Right renal pelvis (tissue), 4 donors: Measurements from ENCODE around the gene C1orf226. TPM values are rescaled to one million over a fixed set of nuclear protein-coding genes. Genes with fewer than 3 reads are reported as not detected.
"Not testable (repeated sequence)": the region's sequence is repeated elsewhere in the genome, so short reads cannot be mapped to it uniquely, and the experiment has no call there.

Source experiments
- DNase-seq, 4 donors: peaks; one replicate each; pipeline ENCODE4 v3.0.0-alpha.2; 2013; ENCODE audit warnings: low read depth in 4 of 4, low spot score in 3 of 4, missing footprints in 1 of 4
- polyA plus RNA-seq, 4 donors: library from polyadenylated mRNA; unstranded; fragments of 120-200 nt; gene quantifications; one replicate each; pipeline ENCODE4 v1.2.1, GENCODE V29; 2013; ENCODE audit not compliant: insufficient read length in 4 of 4

The C1orf226 gene, protein sequence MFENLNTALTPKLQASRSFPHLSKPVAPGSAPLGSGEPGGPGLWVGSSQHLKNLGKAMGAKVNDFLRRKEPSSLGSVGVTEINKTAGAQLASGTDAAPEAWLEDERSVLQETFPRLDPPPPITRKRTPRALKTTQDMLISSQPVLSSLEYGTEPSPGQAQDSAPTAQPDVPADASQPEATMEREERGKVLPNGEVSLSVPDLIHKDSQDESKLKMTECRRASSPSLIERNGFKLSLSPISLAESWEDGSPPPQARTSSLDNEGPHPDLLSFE
- 10 to 100 TPM; 15.7 to 21.3 (median 17.8) TPM for polyA plus RNA-seq

DNA sequence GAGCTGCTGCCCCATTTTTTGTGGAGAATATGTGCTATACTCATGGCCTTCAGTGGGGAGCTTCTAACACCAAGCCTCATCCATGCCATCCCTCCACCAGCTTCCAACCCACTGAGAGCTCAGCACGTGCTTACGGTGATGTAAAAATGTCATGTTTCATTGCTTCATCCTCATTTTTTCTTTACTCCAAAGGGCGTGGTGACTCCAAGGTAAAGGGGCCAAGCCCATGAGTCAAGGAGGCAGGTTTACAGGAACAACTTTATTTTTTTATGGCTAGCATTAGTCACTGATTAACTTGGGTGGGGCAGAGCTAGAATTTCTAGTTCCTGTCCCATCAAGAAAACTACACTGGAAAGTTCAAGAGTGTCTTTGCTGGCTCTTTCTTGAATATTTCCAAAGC, at the start of gene C1orf226:
Gene C1orf226, plus strand, starts transcription at position 346 of the 400 bp plus-strand sequence. CDS start 174 bp downstream, outside the sequence.
- DNase-seq, result no peak

DNA sequence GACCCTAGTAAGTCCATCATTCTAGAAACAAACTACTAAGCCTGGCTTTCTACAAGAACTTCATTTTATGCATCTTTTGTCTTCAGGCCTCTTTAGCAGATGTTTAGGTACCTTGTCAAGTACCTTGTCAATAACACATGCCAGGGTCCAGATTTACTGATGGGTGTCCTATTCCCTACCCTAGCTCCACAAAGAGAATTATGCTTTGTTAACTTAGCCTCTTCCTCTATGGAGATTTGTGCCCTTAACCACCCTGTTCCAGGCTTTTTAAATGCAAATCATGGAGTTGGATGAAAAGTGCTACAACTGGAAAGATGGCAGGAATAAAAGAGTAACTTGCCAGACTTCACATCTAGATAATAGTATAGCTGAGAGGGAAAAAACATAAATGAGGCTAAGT, 47.5 kb upstream of the C1orf226 start:
- no peak for DNase-seq

DNA sequence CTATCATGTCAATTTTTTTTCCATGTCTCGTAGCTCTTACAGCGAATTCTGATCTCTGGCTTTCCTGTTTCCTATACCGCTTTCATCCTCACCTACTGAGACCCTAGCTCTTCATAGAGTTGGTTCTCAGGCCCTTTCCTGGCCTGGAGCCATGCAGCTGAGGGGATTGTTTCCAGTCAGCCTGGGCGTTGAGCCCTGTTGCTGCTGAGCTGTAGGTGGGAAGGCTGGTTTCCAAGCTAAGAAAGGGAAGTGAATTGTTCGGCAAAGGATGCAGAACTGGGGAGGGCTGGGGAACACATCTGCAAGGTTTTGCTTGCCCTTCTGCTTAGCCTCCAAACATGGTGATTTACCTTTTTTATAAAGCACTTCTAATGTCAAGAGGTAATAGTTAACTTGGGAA, 46.4 kb upstream of the C1orf226 start:
- DNase-seq, result no peak

DNA sequence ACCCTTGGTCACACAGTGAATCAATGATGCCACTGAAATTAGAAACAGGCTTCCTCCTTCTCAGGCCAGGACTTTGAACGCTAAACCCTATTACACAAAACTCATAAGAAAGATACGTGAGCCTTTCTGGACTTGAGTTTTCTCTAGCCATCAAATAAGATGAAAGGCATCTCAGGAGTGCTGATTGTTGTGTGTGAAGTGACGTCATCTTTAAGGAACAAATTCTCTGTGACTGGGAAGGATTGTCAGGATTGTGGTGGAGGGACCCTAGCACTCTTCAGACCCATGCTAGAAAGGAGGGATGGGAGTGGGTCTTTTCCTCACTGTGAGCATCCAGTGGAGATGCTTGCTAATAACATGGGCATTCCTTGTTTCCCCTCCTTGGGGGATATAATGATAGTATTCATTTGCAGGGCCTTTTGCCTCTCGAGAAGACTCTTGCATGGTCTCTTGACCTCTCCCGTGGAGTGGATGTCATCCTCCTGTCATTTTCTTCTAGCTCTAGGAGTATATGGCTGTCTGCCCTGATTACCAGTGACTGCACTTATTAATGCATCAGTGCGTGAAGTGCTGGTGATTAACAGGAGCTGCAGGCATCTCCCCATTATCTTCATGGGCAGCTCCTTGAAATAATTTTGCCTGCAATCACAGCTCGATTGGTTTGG, 44.8 kb upstream of the C1orf226 start:
- DNase-seq, result no peak

DNA sequence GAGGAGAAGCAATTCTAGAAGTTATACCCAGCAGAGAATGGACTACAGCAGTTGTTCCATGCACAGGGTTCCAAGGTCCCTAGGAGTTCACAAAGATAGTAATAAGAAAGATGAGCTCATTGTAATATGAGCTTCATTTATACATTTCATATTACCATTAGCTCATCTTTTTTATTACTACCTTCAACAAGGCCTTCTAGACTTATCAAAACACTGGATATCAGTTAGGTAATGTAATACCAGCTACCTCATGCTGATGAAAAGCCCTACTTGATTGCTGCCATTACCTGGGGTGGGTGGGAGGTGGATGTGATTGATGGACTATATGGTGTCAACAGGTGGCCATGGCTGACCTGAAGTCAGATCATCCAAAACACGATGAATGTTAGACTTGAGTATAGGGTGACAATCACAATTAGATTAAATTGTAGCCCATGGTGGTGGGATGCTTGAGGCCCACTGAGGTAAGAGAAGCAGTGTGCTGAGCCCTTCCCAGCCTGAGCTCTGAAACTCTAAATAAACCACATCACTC, 39.0 kb upstream of the C1orf226 start:
- DNase-seq, result no peak

DNA sequence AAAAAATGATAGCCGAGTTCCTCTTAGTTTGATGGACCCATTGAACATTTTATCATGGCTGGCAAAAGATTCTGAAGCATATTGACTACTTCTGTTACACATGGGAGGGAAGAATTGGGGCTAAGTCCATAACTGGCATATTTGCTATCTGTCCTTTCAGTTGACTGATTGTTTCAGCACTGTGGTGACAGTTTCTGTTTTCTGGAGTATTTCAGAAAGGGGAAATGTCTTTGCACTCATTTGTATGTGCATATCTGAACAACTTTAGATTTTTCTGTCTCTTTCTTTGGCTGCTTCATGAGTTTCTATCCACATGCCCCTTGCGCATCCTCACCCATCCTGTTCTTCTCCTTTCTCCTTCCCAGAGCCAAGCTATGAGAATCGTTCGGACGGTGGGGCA, 38.1 kb upstream of the C1orf226 start:
- no peak for DNase-seq

DNA sequence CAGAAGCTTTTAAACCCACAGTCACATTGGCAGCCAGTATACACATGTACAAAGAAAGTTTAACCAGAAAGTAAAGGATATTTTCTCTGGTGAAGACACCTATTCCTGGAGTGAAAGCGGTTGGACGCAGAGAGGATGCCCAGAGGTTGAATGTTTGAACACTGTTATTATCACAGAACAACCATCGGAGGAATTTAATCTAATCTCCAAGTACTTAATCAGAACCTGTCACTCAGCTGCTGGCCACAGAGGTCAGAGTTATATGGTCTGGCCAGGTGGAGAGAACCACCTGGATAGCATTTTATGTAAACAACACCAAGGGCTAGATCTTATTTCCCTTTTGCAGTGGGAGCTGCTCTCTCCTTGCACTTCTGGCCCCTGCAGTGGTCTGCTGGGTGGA, 34.2 kb upstream of the C1orf226 start:
- no peak for DNase-seq

DNA sequence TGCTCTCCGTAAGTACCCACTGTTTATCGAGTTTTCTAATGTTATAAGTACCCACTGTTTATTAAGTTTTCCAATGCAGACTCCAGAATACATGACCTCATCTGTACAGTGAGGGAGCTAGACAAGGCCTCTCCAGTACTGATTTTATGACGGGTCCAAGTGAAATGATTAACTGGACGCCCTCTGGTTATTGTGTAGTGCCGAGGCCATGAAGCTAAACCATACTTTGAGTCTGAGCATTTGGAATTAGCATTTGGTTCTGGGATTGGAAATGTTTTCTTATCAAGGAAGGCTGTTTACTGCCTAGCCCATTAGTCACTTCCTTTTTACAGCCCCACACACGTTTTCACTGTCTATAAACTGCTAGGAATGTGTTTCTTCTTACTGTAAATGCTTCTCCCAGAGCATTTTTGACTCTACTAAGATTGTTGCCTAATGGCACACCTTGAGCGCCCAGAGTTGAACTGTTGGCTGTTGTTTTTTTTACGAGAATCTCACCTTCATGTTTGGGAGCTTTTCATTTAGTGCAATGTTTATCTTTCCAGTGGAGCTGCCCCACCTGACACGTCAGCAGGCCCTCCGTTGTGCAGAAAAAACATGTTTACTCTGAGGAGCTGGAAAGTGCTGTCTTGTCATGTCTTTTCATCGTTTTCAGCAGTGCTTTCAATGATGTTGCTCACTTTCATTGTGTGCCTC, 31.7 kb upstream of the C1orf226 start:
- peak; percentile 21 to 36 (median 35) for DNase-seq

DNA sequence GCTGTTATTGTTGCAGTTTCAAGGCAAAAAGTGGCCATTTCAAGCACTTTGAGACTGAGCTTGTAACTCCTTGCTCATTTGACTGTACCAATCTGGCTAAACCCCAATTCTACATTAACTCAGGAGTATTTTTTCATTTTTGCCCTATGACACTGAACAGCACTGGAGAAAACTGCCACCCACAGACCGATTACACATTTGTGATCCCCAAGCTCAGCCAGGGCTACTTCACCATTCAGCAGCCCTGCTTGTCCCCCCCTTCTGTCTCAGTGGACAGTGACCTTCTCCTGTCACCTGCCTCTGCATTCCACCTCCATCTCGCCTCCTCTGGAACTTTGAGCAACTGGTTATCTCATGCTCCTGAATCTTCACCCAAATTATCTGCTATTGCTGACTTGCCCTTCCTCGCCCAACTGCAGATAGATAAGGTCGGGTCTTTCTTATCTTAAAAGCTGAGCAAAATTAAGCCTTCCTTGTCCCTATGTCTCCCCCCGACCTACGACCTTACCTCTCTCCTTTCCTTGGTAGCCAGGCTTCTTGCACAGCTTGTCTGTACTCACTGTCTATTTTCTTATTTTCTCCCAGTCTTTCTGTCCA, 30.2 kb upstream of the C1orf226 start:
- DNase-seq, result no peak

DNA sequence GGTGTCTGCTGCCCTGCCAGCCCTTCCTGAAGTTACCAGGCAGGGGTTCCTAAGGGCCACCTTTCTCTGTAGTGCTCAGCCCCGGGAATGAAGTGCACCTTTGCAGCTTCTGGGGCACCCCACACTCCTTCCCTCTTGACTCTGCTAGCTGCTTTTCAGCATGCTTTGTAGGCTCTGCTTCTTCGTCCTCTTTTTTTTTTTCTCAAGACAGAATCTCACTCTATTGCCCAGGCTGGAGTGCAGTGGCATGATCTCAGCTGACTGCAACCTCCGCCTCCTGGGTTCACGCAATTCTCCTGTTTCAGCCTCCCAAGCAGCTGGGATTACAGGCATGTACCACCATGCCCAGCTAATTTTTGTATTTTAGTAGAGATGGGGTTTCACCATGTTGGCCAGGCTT, 29.7 kb upstream of the C1orf226 start:
- DNase-seq, result not testable (repeated sequence)

DNA sequence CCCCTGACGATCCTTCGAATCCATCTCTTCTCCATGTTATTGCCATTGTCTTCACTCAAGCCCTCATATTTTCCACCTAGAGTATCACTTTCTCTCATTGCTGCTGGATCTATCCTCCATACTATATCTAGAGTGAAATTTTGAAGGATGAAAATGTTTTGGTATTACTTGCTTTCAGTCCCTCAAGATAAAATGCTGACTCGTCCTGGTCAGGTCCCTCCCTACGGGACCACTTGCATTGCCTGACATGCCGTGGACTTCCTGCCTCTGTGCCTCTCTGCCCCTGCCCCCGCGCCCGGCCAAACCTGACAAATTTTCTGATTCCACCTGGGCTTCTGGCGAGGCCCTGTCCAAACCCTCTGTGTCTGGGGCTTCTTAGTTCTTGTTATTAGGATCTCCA, 28.4 kb upstream of the C1orf226 start:
- DNase-seq, result no peak

DNA sequence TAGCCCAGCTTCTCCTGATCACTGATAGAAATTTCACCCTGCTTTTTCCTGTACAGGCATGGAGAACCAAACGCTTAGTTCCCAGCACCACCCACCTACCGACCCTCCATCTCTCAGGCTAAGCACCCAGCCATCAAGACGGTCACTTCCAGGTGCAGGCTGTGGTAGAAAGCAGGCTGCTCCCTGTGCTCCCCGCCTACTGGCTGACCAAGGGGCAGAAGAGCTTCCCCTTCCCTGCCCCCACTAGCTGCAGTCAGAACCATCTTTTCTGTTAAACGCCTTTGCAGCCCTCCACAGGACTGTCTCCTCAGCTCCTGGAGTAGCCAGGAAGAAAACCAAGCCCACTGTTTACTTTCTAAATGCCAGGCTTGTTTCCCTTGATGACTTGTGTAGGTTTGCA, 27.8 kb upstream of the C1orf226 start:
- DNase-seq, result no peak

DNA sequence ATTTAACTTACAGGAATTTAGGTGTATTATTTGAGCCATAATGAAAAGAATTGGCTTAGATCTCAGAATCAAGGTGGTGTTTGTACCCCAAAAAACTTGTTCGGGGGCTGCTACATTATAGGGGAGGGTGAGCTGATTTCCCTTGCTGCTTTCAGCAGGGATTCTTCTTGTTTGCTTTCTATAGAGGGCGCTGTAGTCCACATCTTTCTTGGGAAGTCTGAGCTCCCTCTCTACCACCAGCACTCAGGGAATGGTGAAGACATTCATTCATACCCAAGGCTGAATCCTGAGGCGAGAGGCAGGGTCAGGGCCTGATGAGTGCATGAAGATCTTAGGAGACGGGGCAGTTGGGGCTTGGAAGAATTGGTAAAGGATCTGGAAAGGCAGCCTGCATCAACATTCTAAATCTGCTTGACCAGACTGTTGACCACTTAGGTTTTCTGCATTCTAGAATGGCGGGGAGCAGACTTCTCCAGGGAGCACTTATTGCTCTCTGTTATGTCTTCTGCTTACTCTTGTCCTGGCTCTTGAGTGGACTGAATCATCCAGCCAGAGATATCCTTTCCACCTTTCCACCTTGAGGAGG, 23.8 kb upstream of the C1orf226 start:
- DNase-seq, result no peak

DNA sequence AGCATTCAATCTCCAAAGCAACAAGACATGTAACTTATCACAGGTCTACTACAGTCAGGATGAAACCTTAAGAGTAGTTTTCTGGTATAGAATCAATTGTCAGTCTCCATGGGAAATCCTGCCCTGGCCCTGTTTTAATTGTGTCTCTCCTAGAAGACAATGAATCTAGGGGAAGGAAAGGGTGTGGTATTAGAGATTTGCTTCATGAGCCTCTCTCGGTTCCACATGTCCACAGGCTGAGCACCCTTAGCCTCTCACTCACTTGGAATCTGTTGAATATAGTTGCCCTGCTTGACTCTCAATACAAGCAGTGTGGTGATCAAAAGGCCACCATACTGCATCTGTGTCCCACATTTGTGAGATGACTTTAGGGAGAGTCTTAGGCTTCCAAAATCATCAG, 22.6 kb upstream of the C1orf226 start:
- no peak for DNase-seq

DNA sequence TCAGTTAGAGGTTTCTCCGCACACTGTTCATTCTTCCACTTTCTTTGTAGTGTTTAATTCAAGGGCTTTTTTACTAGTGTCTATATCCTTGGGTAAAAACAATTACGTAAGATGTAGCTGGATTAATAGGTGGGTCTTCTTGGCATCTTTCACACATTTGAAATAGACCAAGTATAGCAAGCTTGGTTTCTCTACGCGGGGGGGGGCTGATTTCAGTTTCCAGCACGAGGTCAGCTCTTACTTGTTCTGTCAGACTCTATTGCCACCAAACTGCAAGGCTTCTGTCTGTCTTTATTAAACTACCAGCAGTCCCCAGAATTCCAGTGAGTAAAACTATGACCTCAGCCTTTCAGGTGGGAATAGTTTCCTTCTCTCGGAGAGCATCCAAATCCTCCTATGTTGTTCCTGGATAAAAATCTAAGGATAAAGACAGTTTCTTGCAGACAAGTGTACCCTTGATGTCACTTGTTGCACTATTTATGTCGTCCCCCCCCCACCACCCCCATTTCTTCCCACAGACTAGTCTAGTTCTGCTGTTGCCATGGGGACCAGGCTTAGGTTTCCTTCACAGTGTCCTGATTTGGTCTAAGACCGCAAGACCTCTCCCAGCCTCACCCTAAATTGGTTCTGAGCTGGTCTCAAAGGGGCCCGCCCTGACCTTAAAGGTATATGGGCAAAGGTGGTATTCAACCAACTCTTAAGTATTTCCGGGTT, 21.8 kb upstream of the C1orf226 start:
- no peak for DNase-seq

DNA sequence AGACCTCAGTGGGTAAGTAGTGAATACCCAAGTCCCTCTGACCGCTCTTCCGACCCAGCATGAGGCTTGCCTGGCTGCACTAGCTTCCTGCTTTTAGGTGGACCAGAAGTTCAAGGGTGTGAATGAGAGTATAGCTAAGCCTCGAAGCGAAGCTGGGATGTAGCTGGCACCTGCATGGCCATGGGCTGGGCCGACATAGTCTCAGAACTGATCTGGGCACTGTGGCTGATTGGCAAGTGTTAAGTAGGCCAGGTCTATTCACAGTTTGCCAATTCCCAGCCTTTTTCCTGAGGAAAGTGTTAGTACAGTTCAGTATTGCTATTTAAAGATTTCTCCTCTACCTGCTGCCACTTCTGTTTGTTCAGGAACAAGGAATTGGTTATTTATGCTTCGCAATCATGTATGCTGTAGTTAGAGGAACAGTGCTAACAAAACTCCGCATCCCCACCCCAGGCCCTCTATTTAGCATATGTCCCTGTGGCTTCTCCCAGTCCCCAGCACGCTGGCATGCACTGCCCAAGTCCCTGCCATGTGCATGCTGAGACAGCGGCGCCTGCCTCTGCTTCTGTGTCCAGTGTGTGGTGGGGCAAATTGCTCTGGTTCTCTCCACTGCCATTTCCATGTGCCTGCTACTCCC, 21.2 kb upstream of the C1orf226 start:
- DNase-seq, result no peak

DNA sequence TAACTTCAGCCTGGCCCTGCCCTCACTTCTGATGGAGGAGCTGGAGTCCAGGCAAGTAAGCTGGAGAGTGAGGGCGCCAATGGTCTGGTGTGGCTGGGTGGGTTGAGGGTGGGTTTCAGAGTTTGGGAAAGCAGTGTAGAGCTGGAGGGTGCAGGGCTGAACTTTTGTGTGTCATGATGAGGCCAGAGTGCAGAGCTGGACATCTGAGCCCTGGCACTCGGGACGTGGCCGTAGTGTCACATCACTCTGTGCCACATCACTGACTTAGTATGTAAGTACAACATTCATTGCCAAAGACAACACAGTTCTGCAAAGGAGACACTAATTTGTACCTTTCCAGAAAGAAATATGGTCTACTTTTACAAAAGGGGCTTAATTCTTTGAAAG, 20.7 kb upstream of the C1orf226 start:
- no peak for DNase-seq

DNA sequence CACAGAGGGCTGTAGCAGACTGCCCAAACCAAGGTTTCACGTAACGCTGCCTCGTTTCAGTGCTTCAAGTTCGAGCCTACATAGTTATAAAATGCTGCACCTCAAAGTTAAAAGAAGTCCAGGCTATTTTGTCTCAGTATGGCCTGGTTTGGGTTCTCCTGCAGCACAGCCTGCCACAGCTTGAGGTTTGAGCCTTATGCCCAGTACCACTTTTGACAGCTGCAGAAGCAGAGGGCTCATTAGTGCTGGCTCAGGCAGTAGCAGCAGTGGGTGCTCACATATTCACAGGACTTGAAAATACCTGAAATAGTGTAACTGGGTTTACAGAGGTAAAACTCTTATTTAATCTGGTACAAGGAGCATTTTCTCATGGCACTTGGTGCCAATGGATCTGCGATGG, 20.2 kb upstream of the C1orf226 start:
- no peak for DNase-seq

DNA sequence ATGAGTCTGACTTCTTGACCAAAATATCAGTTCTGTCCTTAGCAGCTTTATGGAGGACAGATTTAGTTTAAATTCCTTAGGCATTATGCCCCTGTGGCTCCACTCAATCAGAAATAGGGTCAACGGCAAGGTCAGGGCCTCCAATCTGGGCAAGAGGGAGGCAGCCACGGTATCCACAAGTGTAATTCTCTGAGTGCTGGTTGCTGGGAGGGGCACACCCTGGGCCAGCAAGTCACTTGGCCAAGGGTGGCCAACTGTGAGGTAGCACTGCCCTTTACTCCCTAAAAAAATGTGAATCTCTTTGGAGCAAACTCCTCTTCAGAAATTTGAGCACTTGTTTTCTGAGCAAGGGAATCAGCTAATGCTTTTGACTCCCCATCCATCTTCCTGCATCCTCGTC, 17.7 kb upstream of the C1orf226 start:
- DNase-seq, result no peak

DNA sequence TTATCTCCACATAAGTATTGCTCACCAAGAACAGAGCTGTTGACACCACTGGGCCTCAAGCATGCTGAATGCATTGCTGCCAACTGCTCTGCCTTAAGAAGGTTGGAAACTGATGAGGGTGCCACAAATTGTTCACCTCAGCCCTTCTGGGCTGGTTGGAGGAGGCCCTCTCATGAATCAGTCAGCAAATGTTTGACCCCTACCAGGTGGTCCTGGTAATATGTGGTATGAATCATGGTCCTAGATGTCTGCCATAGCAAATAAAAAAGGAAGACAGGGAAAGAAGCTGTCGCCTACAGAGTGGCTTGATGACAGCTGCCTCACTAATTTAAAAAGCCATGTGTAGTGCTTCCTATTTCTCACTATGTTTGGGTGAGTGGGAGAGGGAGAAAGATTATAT, 17.0 kb upstream of the C1orf226 start:
- DNase-seq, result no peak
